GM12878 (cell line): Measurements from ENCODE around the gene GRIN2A. TPM values are rescaled to one million over a fixed set of nuclear protein-coding genes. Genes with fewer than 3 reads are reported as not detected.

ENCODE experiments used
- ATAC-seq: fragments of 200-7000 bp; cut with Tn5 transposase; 3 replicates; pipeline ENCODE4 v1.9.1; 2020; ENCODE audit warnings: mild to moderate bottlenecking, moderate library complexity
- BruUV-seq: library from RNA; stranded (reverse); fragments of 400-500 nt; replicated peaks from 2 replicates; lab custom pipeline; 2021; lab: Mats Ljungman, UMichigan
- CTCF ChIA-PET: fragments of 300-600 bp; sonication (Branson Sonifier 250); formaldehyde crosslinking; extraction: SDS; loops from one replicate; lab custom pipeline; 2021; ENCODE audit warnings: inconsistent platforms; lab: Yijun Ruan, JAX
- POLR2A ChIA-PET: fragments of 350-600 bp; formaldehyde crosslinking; extraction: SDS; loops from one replicate; lab custom pipeline; 2021; ENCODE audit warnings: inconsistent platforms; lab: Charles Lee
- RAD21 ChIA-PET: fragments of 300-600 bp; sonication (Branson Sonifier 250); formaldehyde crosslinking; loops from one replicate; lab custom pipeline; 2023; ENCODE audit warnings: antibody characterized with exemption; ENCODE audit not compliant: unreplicated experiment; lab: Charles Lee
- SMC1A ChIA-PET: fragments of 300-600 bp; sonication (Branson Sonifier 250); formaldehyde crosslinking; loops from one replicate; lab custom pipeline; 2023; ENCODE audit not compliant: unreplicated experiment, uncharacterized antibody; lab: Charles Lee
- DNase-seq: peaks from one replicate; pipeline ENCODE4 v3.0.0-alpha.2; 2011; ENCODE audit warnings: low read depth, low spot score
- FAIRE-seq: peaks from 3 replicates; lab custom pipeline; 2011; peaks lifted over from hg19 to GRCh38; lab: Jason Lieb, UNC
- H2AFZ ChIP-seq: 2 replicates; pipeline ENCODE4 v1.6.0; 2011; ENCODE audit warnings: low read depth, low read length, control low read depth; ENCODE audit not compliant: control insufficient read depth
- H3K27ac ChIP-seq: 2 replicates; pipeline ENCODE4 v1.5.1; 2011; ENCODE audit warnings: control low read depth; ENCODE audit not compliant: control insufficient read depth, insufficient read depth
- H3K27me3 ChIP-seq, 2 experiments: replicated peaks in 1 of 2; 2 replicates each; pipeline versions ENCODE4 v1.6.0 to v1.6.1; 2011; ENCODE audit warnings: low read length in 1 of 2; ENCODE audit not compliant: control insufficient read depth in 2 of 2, insufficient read depth in 2 of 2
- H3K36me3 ChIP-seq, 2 experiments: 2 replicates each; pipeline ENCODE4 v1.5.1; 2011; ENCODE audit warnings: low read length in 1 of 2; ENCODE audit not compliant: control insufficient read depth in 2 of 2, insufficient read depth in 2 of 2
- H3K4me1 ChIP-seq: 2 replicates; pipeline ENCODE4 v1.6.1; 2011; ENCODE audit warnings: mild to moderate bottlenecking, low read length, moderate library complexity, mixed read lengths; ENCODE audit not compliant: control insufficient read depth, insufficient read depth
- H3K4me2 ChIP-seq: 2 replicates; pipeline ENCODE4 v1.6.0; 2011; ENCODE audit warnings: control low read depth; ENCODE audit not compliant: control insufficient read depth, insufficient read depth
- H3K4me3 ChIP-seq: fragments of 200-600 bp; sonication (generic); 2 replicates; pipeline ENCODE4 v1.5.1; 2016
- H3K79me2 ChIP-seq: 2 replicates; pipeline ENCODE4 v1.6.0; 2011; ENCODE audit warnings: low read length; ENCODE audit not compliant: control insufficient read depth, insufficient read depth
- H3K9ac ChIP-seq: 2 replicates; pipeline ENCODE4 v1.8.0; 2011; ENCODE audit warnings: low read length, control low read depth, mixed read lengths; ENCODE audit not compliant: control insufficient read depth, insufficient read depth
- H3K9me3 ChIP-seq: replicated peaks from 3 replicates; pipeline ENCODE4 v1.5.1; 2011; ENCODE audit warnings: mild to moderate bottlenecking, low read length; ENCODE audit not compliant: control insufficient read depth, insufficient read depth
- H4K20me1 ChIP-seq: 2 replicates; pipeline ENCODE4 v1.6.0; 2011; ENCODE audit not compliant: control insufficient read depth, insufficient read depth
- ATF3 ChIP-seq: IDR thresholded peaks from 2 replicates; pipeline ENCODE4 v1.6.1; 2011; ENCODE audit warnings: low read depth, mild to moderate bottlenecking, low read length, moderate library complexity, borderline replicate concordance; ENCODE audit errors: extremely low read depth
- ETV6 ChIP-seq, 2 experiments: fragments of 450-650 bp in 1 of 2; IDR thresholded peaks in 1 of 2; conservative IDR thresholded peaks in 1 of 2; 2 replicates each; pipeline ENCODE4 v1.6.1; 2014; ENCODE audit warnings: antibody characterized with exemption in 1 of 2, borderline replicate concordance in 1 of 2, low read depth in 1 of 2, mild to moderate bottlenecking in 1 of 2, moderate library complexity in 1 of 2
- MTA2 ChIP-seq: fragments of 450-650 bp; IDR thresholded peaks from 2 replicates; pipeline ENCODE4 v1.6.1; 2016; ENCODE audit warnings: low read depth, mild to moderate bottlenecking, moderate library complexity
- RELA ChIP-seq: fragments of 450-650 bp; IDR thresholded peaks from 2 replicates; pipeline ENCODE4 v1.8.0; 2014; ENCODE audit warnings: borderline replicate concordance; ENCODE audit not compliant: partially characterized antibody
- ZNF622 ChIP-seq: fragments of 450-650 bp; IDR thresholded peaks from 2 replicates; pipeline ENCODE4 v1.6.1; 2017; ENCODE audit warnings: mild to moderate bottlenecking, inconsistent platforms
- WGBS: methylation state at CpG from one replicate; pipeline ENCODE4 v1.1.6; 2016; ENCODE audit warnings: low lambda C conversion rate; ENCODE audit not compliant: insufficient replicate concordance, insufficient coverage; ENCODE audit errors: missing lambda C conversion rate; 5-methylcytosine and 5-hydroxymethylcytosine counted together
- in situ Hi-C: fragments of 300-500 bp; cut with MboI; formaldehyde crosslinking; loops from 9 replicates; pipeline ENCODE4 v1.14.3; 2018; ENCODE audit warnings: mixed read lengths
- intact Hi-C: fragments of 100-400 bp; cut with micrococcal nuclease; formaldehyde crosslinking; loops from one replicate; pipeline ENCODE4 v1.14.2; 2022; ENCODE audit not compliant: unreplicated experiment
- polyA plus RNA-seq, 11 experiments: library from polyadenylated mRNA; depleted of rRNA in 4 of 11; unstranded in 6 of 11; stranded (reverse) in 5 of 11; fragments of >200 nt; fragmentation: Nextera tagmentation in 4 of 11; fragmentation: Illumina TruSeq in 1 of 11; extraction: Ambion mirVana in 4 of 11; extraction: Trizol in 1 of 11; gene quantifications; 1 replicate in 1 of 11; 2 replicates in 10 of 11; pipeline versions ENCODE4 v1.2.1 to v1.2.3, GENCODE V29; 2011 to 2016; ENCODE audit warnings: inconsistent platforms in 2 of 11, missing spikeins in 2 of 11, low read depth in 1 of 11
- total RNA-seq, 4 experiments: library from RNA; depleted of rRNA in 3 of 4; stranded (reverse); fragments of >200 nt in 3 of 4; fragmentation: Illumina TruSeq in 1 of 4; extraction: Trizol in 1 of 4; gene quantifications; 2 replicates each; pipeline versions ENCODE4 v1.2.1 to v1.2.3, GENCODE V29; 2013 to 2021
- TF ChIP-seq, protein P1 (sequence below): fragments of 450-650 bp; IDR thresholded peaks from 2 replicates; pipeline ENCODE4 v1.6.1; 2017; ENCODE audit warnings: mild to moderate bottlenecking

Gene GRIN2A
- total and polyA plus RNA-seq, 10 of the 15 experiments (the other 5 are each of a cell fraction or from before 2014, with no cell fraction given), result 2.4 to 13.3 (median 7.3) TPM

DNA sequence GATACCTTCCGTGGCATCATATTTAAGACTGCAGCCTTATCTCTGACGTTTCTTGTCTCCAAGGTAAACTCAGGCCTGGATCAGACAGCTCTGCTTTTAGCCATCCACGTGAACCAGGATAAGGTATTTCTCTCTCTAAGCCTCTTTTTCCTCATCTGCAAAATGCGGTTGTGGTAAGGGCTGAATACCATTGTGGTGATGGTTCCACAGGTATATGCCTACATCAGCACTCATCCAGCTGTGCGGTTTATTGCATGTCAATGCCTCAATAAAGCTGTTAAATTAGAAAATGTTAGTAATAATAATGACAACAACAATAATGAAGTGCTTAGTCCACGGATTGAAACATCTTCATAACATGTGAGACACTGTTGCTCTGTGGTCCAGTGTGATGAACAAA is 104.4 kb downstream of the GRIN2A start:
- Histone ChIP-seq H3K9ac (no peak overlapping the region), H3K27ac (no peak overlapping the region), H3K4me1 (no peaks in the 10 kb centered on the region), H3K9me3 (no peaks in the 10 kb centered on the region), H3K4me3 (no peak overlapping the region), H3K79me2 (no peaks in the 10 kb centered on the region), H4K20me1 (no peaks in the 10 kb centered on the region), H3K27me3 (no peaks in the 10 kb centered on the region), H3K36me3 (no peaks in the 10 kb centered on the region), H2AFZ (no peak overlapping the region), H3K4me2 (no peak overlapping the region)
- no peak for DNase-seq
- ChIA-PET SMC1A (interaction anchor here (0.6 kb wide), 1 partner anchor 103 kb away, joined by 4 read pairs; no protein-coding TSS in a partner anchor), POLR2A (no interaction called here), CTCF (interaction anchor here (0.7 kb wide), 1 partner anchor 10 kb away, joined by 3 read pairs; no protein-coding TSS in a partner anchor), RAD21 (no interaction called here)
- intact Hi-C loops (no loop called here), in situ Hi-C loops (no loop called here)
- no TSS peak for BruUV-seq
- no peak for ATAC-seq
- TF ChIP-seq MTA2 (no peak), ETV6 (conservative IDR thresholded peaks at IDR 0.05 in 1 of 2, IDR thresholded peaks at IDR 0.05 in 1 of 2; ENCODE audit: borderline replicate concordance in 1 of 2, low read depth in 1 of 2) (no peak), ZNF622 (no peak), RELA (no peak), ATF3 (no peak)
- TF ChIP-seq, protein P1, sequence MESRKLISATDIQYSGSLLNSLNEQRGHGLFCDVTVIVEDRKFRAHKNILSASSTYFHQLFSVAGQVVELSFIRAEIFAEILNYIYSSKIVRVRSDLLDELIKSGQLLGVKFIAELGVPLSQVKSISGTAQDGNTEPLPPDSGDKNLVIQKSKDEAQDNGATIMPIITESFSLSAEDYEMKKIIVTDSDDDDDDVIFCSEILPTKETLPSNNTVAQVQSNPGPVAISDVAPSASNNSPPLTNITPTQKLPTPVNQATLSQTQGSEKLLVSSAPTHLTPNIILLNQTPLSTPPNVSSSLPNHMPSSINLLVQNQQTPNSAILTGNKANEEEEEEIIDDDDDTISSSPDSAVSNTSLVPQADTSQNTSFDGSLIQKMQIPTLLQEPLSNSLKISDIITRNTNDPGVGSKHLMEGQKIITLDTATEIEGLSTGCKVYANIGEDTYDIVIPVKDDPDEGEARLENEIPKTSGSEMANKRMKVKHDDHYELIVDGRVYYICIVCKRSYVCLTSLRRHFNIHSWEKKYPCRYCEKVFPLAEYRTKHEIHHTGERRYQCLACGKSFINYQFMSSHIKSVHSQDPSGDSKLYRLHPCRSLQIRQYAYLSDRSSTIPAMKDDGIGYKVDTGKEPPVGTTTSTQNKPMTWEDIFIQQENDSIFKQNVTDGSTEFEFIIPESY, result no peak
- no peak for FAIRE-seq
- 42% methylated on average over 6 of the region's 6 CpGs for WGBS
